Left ventricle myocardium inferior (tissue), 1 donor: ENCODE results near the gene SEC61B. TPM values are rescaled to one million over a fixed set of nuclear protein-coding genes. Genes with fewer than 3 reads are reported as not detected.
"Not testable (repeated sequence)": the region's sequence is repeated elsewhere in the genome, so short reads cannot be mapped to it uniquely, and the experiment has no call there.

Source experiments
- DNase-seq: peaks from one replicate; pipeline ENCODE4 v3.0.0-alpha.2; 2020
- H3K27ac ChIP-seq: fragments of 200-600 bp; replicated peaks from 2 replicates; pipeline ENCODE4 v1.8.0; 2021
- H3K27me3 ChIP-seq: fragments of 200-600 bp; 2 replicates; pipeline ENCODE4 v1.8.0; 2021; ENCODE audit warnings: low read depth
- H3K36me3 ChIP-seq: fragments of 200-600 bp; 2 replicates; pipeline ENCODE4 v1.8.0; 2021
- H3K4me1 ChIP-seq: fragments of 200-600 bp; 2 replicates; pipeline ENCODE4 v1.8.0; 2021
- H3K4me3 ChIP-seq: fragments of 200-600 bp; 2 replicates; pipeline ENCODE4 v1.8.0; 2021; ENCODE audit warnings: mild to moderate bottlenecking, moderate library complexity
- H3K9me3 ChIP-seq: fragments of 200-600 bp; replicated peaks from 2 replicates; pipeline ENCODE4 v1.8.0; 2021
- intact Hi-C: fragments of 100-400 bp; cut with micrococcal nuclease; formaldehyde crosslinking; loops from one replicate; pipeline ENCODE4 v1.11.0; 2022
- total RNA-seq: library from RNA; stranded (reverse); fragmentation: NEBNext Ultra II Directional; extraction: Animal tissue kit (Norgen Biotek cat#: 25700); gene quantifications from one replicate; pipeline ENCODE4 v1.2.1, GENCODE V29; 2021
- TF ChIP-seq, protein P1 (sequence below): fragments of 200-600 bp; IDR thresholded peaks from 2 replicates; pipeline ENCODE4 v1.8.0; 2021; ENCODE audit warnings: antibody characterized with exemption, mild to moderate bottlenecking, borderline replicate concordance
- donor health status: DM: no; HTN: yes; CAD: no; lungs with severe emphysema.

Gene SEC61B
- total RNA-seq, 1 donor from 2014 or later = 39.8 TPM

DNA sequence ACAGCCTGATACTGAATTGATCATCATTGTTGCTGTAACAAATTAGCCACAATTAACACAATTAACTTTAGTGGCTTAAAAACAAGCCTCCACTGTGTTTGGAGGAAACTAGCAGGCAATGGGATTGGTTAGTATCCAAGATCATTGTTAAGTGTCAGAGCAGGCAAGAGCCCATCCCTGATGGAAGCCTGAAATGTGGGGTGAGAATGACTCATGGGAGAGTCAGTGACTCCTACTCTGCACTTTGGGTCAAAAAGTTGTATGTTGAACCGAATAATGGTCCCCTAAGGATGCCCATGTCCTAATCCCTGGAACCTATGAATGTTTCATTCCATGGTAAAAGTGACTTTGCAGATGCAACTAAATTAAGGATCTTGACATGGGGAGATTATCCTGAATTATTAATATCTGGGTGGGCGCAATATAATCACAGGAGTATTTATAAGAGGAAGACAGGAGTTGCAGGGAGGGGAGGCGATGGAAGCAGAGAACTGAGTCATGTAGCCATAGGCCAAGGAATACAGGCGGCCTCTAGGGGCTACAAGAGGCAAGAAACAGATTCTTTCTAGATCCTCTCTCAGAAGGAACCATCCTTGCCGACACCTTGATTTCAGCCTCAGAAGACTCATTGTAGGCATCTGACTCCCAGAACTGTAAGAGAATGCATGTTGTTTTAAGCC is 29.2 kb upstream of the SEC61B start:
- TF ChIP-seq, protein P1, sequence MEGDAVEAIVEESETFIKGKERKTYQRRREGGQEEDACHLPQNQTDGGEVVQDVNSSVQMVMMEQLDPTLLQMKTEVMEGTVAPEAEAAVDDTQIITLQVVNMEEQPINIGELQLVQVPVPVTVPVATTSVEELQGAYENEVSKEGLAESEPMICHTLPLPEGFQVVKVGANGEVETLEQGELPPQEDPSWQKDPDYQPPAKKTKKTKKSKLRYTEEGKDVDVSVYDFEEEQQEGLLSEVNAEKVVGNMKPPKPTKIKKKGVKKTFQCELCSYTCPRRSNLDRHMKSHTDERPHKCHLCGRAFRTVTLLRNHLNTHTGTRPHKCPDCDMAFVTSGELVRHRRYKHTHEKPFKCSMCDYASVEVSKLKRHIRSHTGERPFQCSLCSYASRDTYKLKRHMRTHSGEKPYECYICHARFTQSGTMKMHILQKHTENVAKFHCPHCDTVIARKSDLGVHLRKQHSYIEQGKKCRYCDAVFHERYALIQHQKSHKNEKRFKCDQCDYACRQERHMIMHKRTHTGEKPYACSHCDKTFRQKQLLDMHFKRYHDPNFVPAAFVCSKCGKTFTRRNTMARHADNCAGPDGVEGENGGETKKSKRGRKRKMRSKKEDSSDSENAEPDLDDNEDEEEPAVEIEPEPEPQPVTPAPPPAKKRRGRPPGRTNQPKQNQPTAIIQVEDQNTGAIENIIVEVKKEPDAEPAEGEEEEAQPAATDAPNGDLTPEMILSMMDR = no peak

DNA sequence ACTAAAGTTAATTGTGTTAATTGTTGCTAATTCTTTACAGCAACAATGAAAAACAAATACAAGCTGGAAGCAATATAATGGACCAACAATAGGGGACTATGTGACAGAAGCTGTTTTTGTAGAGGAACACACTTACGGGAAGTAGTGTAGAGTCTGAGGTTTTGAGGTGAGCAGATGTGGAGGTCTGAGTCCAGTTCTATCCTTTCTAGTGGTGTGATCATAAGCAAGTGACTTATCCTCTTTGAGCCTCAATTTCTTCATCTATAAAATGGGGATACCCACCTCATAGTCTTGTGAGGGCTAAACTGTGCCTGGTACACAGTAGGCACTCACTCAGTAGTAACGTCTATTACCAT is 28.6 kb upstream of the SEC61B start:
- intact Hi-C loops = no loop called here
- no peaks in the 10 kb centered on the region for H3K4me1 ChIP-seq

More for the DNA sequence above, 29.2 kb upstream of the SEC61B start:
- intact Hi-C loops = no loop called here
- H3K4me3 ChIP-seq = no peak overlapping the region
- no peaks in the 10 kb centered on the region for H3K9me3 ChIP-seq
- H3K27me3 ChIP-seq = peaks cover 12% of the 10 kb centered on the region
- DNase-seq = no peak
- no peaks in the 10 kb centered on the region for H3K36me3 ChIP-seq
- no peaks in the 10 kb centered on the region for H3K4me1 ChIP-seq
- H3K27ac ChIP-seq = no peak overlapping the region

DNA sequence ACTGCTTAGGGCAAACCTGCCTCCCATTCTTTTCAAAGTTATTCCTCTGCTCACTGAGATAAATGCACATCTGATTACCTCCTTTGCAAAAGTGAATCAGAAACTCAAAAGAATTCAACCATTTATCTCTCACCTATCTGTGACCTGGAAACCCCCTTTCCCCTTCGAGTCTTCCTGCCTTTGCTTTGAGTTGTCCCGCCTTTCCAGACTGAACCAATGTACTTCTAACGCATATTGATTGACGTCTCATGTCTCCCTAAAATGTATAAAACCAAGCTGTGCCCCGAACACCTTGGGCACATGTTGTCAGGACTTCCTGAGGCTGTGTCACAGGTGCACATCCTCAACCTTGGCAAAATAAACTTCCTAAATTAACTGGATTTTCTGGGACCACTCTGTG is 25.6 kb upstream of the SEC61B start:
- H3K27me3 ChIP-seq, H3K27ac ChIP-seq, H3K4me3 ChIP-seq, H3K36me3 ChIP-seq, intact Hi-C loops, H3K9me3 ChIP-seq, H3K4me1 ChIP-seq, DNase-seq: not testable (repeated sequence)

More for the DNA sequence above, 28.6 kb upstream of the SEC61B start:
- TF ChIP-seq, protein P1 = no peak
- H3K36me3 ChIP-seq = no peaks in the 10 kb centered on the region
- H3K27me3 ChIP-seq = peaks cover 10% of the 10 kb centered on the region
- no peaks in the 10 kb centered on the region for H3K9me3 ChIP-seq
- no peak for DNase-seq
- no peak overlapping the region for H3K4me3 ChIP-seq
- no peak overlapping the region for H3K27ac ChIP-seq

DNA sequence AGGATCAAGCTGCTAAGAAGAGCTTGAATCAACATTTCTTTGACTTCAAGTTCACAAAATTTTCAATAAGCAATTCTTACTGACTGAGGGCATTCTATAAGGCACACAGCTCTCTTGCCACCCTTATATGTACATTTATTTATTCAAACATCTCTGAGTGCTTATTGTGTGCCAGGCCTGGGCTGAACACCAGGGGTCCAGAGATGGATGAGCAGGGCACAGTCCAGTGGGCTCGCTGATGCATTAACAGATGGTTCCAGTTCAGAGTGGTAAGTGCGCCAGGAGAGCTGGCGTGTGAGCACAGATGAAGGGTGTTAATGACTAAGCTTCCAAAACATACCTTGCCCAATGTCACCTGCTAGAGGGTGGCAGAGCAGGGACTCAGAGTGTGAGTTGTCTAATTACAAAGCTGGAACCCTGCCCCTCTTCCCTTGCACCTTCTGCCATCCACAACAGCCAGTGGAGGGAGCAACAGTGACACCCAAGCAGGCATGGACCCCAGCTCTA is 24.9 kb upstream of the SEC61B start:
- H3K27me3 ChIP-seq = no peaks in the 10 kb centered on the region
- no peaks in the 10 kb centered on the region for H3K4me1 ChIP-seq
- TF ChIP-seq, protein P1 = no peak
- DNase-seq = no peak
- no peaks in the 10 kb centered on the region for H3K9me3 ChIP-seq
- no peaks in the 10 kb centered on the region for H3K36me3 ChIP-seq
- intact Hi-C loops = no loop called here
- H3K4me3 ChIP-seq = no peak overlapping the region
- no peak overlapping the region for H3K27ac ChIP-seq

DNA sequence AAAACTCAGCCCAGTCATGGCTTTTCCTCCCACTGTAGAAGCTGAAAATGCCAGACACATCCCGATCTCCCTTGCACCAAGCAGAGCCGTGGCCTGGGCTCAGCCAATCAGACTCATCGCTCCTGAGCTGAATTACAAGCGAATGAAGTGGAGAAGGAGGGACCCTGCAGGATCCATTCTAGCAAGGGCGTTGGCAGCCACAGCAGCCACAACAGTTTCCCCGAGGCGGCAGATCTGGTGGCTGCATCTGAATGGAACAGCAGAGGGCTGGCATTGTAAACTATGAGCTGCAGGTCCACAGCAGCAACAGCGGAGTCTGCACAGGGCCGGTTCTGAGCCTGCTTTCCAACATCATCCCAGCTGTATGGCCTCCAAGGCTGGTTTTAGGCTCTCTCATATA is 24.1 kb upstream of the SEC61B start:
- intact Hi-C loops = no loop called here
- Histone ChIP-seq H3K27ac (no peak overlapping the region), H3K9me3 (no peaks in the 10 kb centered on the region), H3K4me1 (no peaks in the 10 kb centered on the region), H3K36me3 (no peaks in the 10 kb centered on the region), H3K4me3 (no peak overlapping the region), H3K27me3 (no peaks in the 10 kb centered on the region)
- DNase-seq = no peak
- TF ChIP-seq, protein P1 = no peak

DNA sequence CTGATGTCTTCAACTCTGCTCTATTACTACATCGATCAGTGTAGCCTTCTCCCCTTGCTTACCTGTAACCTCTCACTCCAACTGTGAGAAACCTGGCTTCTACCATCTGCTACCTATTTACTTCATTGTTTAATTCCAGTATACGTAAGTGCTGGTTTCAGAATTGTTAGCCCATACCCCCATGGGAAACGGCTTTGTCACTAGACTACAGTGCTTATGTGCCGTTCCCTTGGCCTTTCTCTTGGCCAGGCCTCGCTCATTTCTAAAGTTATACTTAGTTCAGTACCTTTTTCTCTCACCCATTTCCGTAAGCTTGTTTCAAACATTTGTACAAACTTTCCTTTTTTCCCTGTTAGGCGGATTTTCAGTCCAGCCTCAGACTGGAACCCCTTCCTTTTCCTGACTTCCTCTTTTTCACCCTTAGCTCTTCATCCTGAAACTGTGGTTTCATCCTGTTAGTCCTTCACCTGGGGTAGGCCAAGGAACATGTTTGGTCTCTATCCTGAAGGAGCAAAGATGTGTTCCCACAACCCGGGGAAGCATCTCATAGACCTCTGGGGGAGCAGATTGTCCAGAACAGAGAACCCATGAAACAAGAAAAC is 22.0 kb upstream of the SEC61B start:
- Histone ChIP-seq H3K9me3 (no peaks in the 10 kb centered on the region), H3K36me3 (no peaks in the 10 kb centered on the region), H3K4me3 (no peak overlapping the region), H3K27ac (no peak overlapping the region), H3K27me3 (no peaks in the 10 kb centered on the region), H3K4me1 (no peaks in the 10 kb centered on the region)
- intact Hi-C loops = no loop called here
- TF ChIP-seq, protein P1 = no peak
- no peak for DNase-seq
